ENCODE data around the gene S100A10. TPM values are rescaled to one million over a fixed set of nuclear protein-coding genes. Genes with fewer than 3 reads are reported as not detected.

Gene S100A10
- polyA plus RNA-seq, 1 donor from 2014 or later = 24.5 TPM

DNA sequence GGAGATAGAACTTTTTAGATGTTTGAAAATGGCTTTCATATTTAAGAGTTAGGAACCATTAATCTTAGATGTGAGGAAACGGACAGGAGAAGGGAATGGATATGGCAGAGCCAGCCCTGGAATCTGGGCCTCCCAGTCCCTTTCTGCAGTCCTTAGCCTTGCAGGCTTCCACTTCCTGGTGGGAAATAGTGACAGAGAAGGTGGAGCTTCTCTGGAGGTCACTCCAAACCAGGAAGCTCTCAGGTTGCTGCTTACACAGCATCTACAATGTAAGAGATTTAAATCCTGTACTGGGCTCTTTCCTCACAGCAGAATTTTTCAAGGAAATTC, 40.6 kb upstream of the S100A10 start:
- H3K27ac ChIP-seq (ENCODE audit: low read length) = no peak overlapping the region
- H3K9me3 ChIP-seq (ENCODE audit: low read length) = no peaks in the 10 kb centered on the region
- H3K9me2 ChIP-seq (ENCODE audit: insufficient read depth, low read length) = no peaks in the 10 kb centered on the region
- H3K9ac ChIP-seq (ENCODE audit: low read length) = no peak overlapping the region
- H3K4me3 ChIP-seq (ENCODE audit: low read length) = no peak overlapping the region
- H3K79me2 ChIP-seq (replicated peaks; ENCODE audit: insufficient read depth, low read length) = no peaks in the 10 kb centered on the region
- TF ChIP-seq EZH2 (IDR thresholded peaks at IDR 0.05; ENCODE audit: borderline replicate concordance, insufficient read depth, low read length, poor library complexity, severe bottlenecking) (no peak), RAD21 (conservative IDR thresholded peaks at IDR 0.05) (no peak), SMC3 (conservative IDR thresholded peaks at IDR 0.05; ENCODE audit: poor library complexity) (no peak), EP300 (conservative IDR thresholded peaks at IDR 0.05; ENCODE audit: poor library complexity, severe bottlenecking) (no peak)
- TF ChIP-seq, protein P1, sequence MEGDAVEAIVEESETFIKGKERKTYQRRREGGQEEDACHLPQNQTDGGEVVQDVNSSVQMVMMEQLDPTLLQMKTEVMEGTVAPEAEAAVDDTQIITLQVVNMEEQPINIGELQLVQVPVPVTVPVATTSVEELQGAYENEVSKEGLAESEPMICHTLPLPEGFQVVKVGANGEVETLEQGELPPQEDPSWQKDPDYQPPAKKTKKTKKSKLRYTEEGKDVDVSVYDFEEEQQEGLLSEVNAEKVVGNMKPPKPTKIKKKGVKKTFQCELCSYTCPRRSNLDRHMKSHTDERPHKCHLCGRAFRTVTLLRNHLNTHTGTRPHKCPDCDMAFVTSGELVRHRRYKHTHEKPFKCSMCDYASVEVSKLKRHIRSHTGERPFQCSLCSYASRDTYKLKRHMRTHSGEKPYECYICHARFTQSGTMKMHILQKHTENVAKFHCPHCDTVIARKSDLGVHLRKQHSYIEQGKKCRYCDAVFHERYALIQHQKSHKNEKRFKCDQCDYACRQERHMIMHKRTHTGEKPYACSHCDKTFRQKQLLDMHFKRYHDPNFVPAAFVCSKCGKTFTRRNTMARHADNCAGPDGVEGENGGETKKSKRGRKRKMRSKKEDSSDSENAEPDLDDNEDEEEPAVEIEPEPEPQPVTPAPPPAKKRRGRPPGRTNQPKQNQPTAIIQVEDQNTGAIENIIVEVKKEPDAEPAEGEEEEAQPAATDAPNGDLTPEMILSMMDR (IDR thresholded peaks at IDR 0.05; ENCODE audit: poor library complexity, severe bottlenecking) = no peak
- TF ChIP-seq, protein P2, sequence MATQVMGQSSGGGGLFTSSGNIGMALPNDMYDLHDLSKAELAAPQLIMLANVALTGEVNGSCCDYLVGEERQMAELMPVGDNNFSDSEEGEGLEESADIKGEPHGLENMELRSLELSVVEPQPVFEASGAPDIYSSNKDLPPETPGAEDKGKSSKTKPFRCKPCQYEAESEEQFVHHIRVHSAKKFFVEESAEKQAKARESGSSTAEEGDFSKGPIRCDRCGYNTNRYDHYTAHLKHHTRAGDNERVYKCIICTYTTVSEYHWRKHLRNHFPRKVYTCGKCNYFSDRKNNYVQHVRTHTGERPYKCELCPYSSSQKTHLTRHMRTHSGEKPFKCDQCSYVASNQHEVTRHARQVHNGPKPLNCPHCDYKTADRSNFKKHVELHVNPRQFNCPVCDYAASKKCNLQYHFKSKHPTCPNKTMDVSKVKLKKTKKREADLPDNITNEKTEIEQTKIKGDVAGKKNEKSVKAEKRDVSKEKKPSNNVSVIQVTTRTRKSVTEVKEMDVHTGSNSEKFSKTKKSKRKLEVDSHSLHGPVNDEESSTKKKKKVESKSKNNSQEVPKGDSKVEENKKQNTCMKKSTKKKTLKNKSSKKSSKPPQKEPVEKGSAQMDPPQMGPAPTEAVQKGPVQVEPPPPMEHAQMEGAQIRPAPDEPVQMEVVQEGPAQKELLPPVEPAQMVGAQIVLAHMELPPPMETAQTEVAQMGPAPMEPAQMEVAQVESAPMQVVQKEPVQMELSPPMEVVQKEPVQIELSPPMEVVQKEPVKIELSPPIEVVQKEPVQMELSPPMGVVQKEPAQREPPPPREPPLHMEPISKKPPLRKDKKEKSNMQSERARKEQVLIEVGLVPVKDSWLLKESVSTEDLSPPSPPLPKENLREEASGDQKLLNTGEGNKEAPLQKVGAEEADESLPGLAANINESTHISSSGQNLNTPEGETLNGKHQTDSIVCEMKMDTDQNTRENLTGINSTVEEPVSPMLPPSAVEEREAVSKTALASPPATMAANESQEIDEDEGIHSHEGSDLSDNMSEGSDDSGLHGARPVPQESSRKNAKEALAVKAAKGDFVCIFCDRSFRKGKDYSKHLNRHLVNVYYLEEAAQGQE (IDR thresholded peaks at IDR 0.05; ENCODE audit: borderline replicate concordance) = no peak
- no peaks in the 10 kb centered on the region for H3F3A ChIP-seq (ENCODE audit: insufficient read depth, low read length, poor library complexity, severe bottlenecking)
- no peaks in the 10 kb centered on the region for H3K36me3 ChIP-seq (ENCODE audit: insufficient read depth, low read length)
- no peaks in the 10 kb centered on the region for H4K20me1 ChIP-seq (ENCODE audit: insufficient read depth)
- peaks cover 31% of the 10 kb centered on the region for H3K27me3 ChIP-seq (ENCODE audit: insufficient read depth, low read depth, low read length)
- H3K4me2 ChIP-seq (ENCODE audit: low read length) = no peak overlapping the region
- H2AFZ ChIP-seq (ENCODE audit: low read depth, low read length) = no peak overlapping the region

DNA sequence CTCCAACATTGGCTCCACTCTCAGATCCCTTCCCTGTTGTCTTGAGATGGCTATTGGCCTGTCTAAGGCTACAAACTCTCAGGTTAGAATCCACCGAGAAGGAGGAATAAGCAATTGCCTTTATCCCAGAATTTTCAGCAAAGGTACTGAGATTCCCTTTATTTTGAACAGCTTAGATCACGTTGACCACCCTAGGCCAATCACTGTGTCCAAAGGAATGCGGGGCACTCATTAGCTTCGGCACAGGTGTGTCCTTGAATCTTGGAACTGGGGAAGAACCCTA, 36.2 kb upstream of the S100A10 start:
- H3K27ac ChIP-seq (ENCODE audit: low read length) = no peak overlapping the region
- H3K36me3 ChIP-seq (ENCODE audit: insufficient read depth, low read length) = no peaks in the 10 kb centered on the region
- H3K9me3 ChIP-seq (ENCODE audit: low read length) = no peaks in the 10 kb centered on the region
- H3F3A ChIP-seq (ENCODE audit: insufficient read depth, low read length, poor library complexity, severe bottlenecking) = no peaks in the 10 kb centered on the region
- no peaks in the 10 kb centered on the region for H3K79me2 ChIP-seq (replicated peaks; ENCODE audit: insufficient read depth, low read length)
- no peaks in the 10 kb centered on the region for H3K9me2 ChIP-seq (ENCODE audit: insufficient read depth, low read length)
- no peak overlapping the region for H3K9ac ChIP-seq (ENCODE audit: low read length)
- peaks cover 4% of the 10 kb centered on the region for H3K27me3 ChIP-seq (ENCODE audit: insufficient read depth, low read depth, low read length)
- no peak overlapping the region for H3K4me3 ChIP-seq (ENCODE audit: low read length)
- no peak overlapping the region for H3K4me2 ChIP-seq (ENCODE audit: low read length)
- H4K20me1 ChIP-seq (ENCODE audit: insufficient read depth) = no peaks in the 10 kb centered on the region
- H2AFZ ChIP-seq (ENCODE audit: low read depth, low read length) = no peak overlapping the region
- TF ChIP-seq EZH2 (IDR thresholded peaks at IDR 0.05; ENCODE audit: borderline replicate concordance, insufficient read depth, low read length, poor library complexity, severe bottlenecking) (no peak), TAF1 (IDR thresholded peaks at IDR 0.05; ENCODE audit: low read depth) (no peak), MXI1 (conservative IDR thresholded peaks at IDR 0.05; ENCODE audit: poor library complexity, severe bottlenecking) (no peak), RAD21 (conservative IDR thresholded peaks at IDR 0.05) (no peak), EP300 (conservative IDR thresholded peaks at IDR 0.05; ENCODE audit: poor library complexity, severe bottlenecking) (no peak), SMC3 (conservative IDR thresholded peaks at IDR 0.05; ENCODE audit: poor library complexity) (no peak), POLR2AphosphoS5 (IDR thresholded peaks at IDR 0.05) (no peak)
- TF ChIP-seq, protein P1 (IDR thresholded peaks at IDR 0.05; ENCODE audit: poor library complexity, severe bottlenecking) = no peak
- TF ChIP-seq, protein P2 (IDR thresholded peaks at IDR 0.05; ENCODE audit: borderline replicate concordance) = no peak
